Endothelial cell of umbilical vein (primary cell): Measurements from ENCODE around the gene NGEF. TPM values are rescaled to one million over a fixed set of nuclear protein-coding genes. Genes with fewer than 3 reads are reported as not detected.
A peak's percentile ranks its signal among the peaks of the same experiment; 100 is the strongest.

Experiments
- BruUV-seq: library from RNA; stranded (reverse); fragments of 400-500 nt; replicated peaks from 2 replicates; lab custom pipeline; 2021; lab: Mats Ljungman, UMichigan
- CTCF ChIA-PET: fragments of 300-600, 350-600 bp; sonication (Branson Sonifier 250); formaldehyde crosslinking; loops from one replicate; lab custom pipeline; 2021; ENCODE audit warnings: antibody characterized with exemption, inconsistent platforms; lab: Charles Lee
- POLR2A ChIA-PET: fragments of 300-600, 350-600 bp; sonication (Branson Sonifier 250); formaldehyde crosslinking; loops from one replicate; lab custom pipeline; 2021; ENCODE audit warnings: antibody characterized with exemption, inconsistent platforms; lab: Charles Lee
- DNase-seq: peaks from one replicate; pipeline ENCODE4 v3.0.0-alpha.2; 2011; ENCODE audit warnings: low read depth, low spot score
- FAIRE-seq: peaks from 2 replicates; lab custom pipeline; 2011; peaks lifted over from hg19 to GRCh38; lab: Jason Lieb, UNC
- H2AFZ ChIP-seq: 2 replicates; pipeline ENCODE4 v1.6.0; 2012; ENCODE audit warnings: low read depth, low read length, control low read depth, inconsistent platforms
- H3K27ac ChIP-seq: 2 replicates; pipeline ENCODE4 v1.5.1; 2011; ENCODE audit warnings: low read depth, mild to moderate bottlenecking, control low read depth, low read length, moderate library complexity; ENCODE audit not compliant: insufficient read depth
- H3K27me3 ChIP-seq, 2 experiments: 2 replicates each; pipeline versions ENCODE4 v1.6.0 to v1.6.1; 2011; ENCODE audit warnings: low read length in 2 of 2, mixed read lengths in 1 of 2; ENCODE audit not compliant: control insufficient read depth in 2 of 2, insufficient read depth in 2 of 2
- H3K36me3 ChIP-seq, 2 experiments: 2 replicates in 1 of 2; 3 replicates in 1 of 2; pipeline ENCODE4 v1.5.1; 2011; ENCODE audit warnings: low read length in 2 of 2, mild to moderate bottlenecking in 1 of 2, moderate library complexity in 1 of 2; ENCODE audit not compliant: control insufficient read depth in 2 of 2, insufficient read depth in 2 of 2; ENCODE audit errors: extremely low read depth in 1 of 2
- H3K4me1 ChIP-seq: 3 replicates; pipeline ENCODE4 v1.5.1; 2011; ENCODE audit warnings: mild to moderate bottlenecking, low read length; ENCODE audit not compliant: control insufficient read depth, insufficient read depth; ENCODE audit errors: extremely low read depth
- H3K4me2 ChIP-seq: 2 replicates; pipeline ENCODE4 v1.6.1; 2011; ENCODE audit warnings: low read length, control low read depth, mixed read lengths; ENCODE audit not compliant: insufficient read depth
- H3K4me3 ChIP-seq, 3 experiments: fragments of 200-600 bp in 1 of 3; sonication (generic), shearing (Covaris generic) in 1 of 3; replicated peaks in 1 of 3; 2 replicates each; pipeline ENCODE4 v1.5.1; 2011 to 2016; ENCODE audit warnings: control low read depth in 3 of 3, low read length in 3 of 3, mild to moderate bottlenecking in 2 of 3, inconsistent platforms in 1 of 3, low read depth in 1 of 3, moderate library complexity in 1 of 3; ENCODE audit not compliant: insufficient read depth in 1 of 3
- H3K79me2 ChIP-seq: 2 replicates; pipeline ENCODE4 v1.6.0; 2012; ENCODE audit warnings: low read length, inconsistent platforms; ENCODE audit not compliant: control insufficient read depth, insufficient read depth
- H3K9ac ChIP-seq: replicated peaks from 2 replicates; pipeline ENCODE3; 2011; ENCODE audit warnings: low read length, control low read depth; ENCODE audit not compliant: insufficient read depth; ENCODE audit errors: extremely low read depth
- H3K9me1 ChIP-seq: replicated peaks from 3 replicates; pipeline ENCODE4 v1.6.0; 2011; ENCODE audit warnings: mild to moderate bottlenecking, low read length; ENCODE audit not compliant: control insufficient read depth, insufficient read depth; ENCODE audit errors: extremely low read depth
- H3K9me3 ChIP-seq: replicated peaks from 2 replicates; pipeline ENCODE4 v1.5.1; 2012; ENCODE audit warnings: low read length, inconsistent platforms; ENCODE audit not compliant: control insufficient read depth, insufficient read depth
- H4K20me1 ChIP-seq: replicated peaks from 2 replicates; pipeline ENCODE3; 2011; ENCODE audit warnings: mild to moderate bottlenecking, low read length; ENCODE audit not compliant: control insufficient read depth, insufficient read depth; ENCODE audit errors: extremely low read depth
- EZH2 ChIP-seq: IDR thresholded peaks from 2 replicates; pipeline ENCODE4 v1.6.1; 2012; ENCODE audit warnings: borderline replicate concordance, low read depth, mild to moderate bottlenecking, moderate library complexity, low read length, inconsistent platforms; ENCODE audit not compliant: severe bottlenecking
- GATA2 ChIP-seq: IDR thresholded peaks from 2 replicates; pipeline ENCODE4 v1.7.0; 2011; ENCODE audit warnings: low read depth, mild to moderate bottlenecking, moderate library complexity, mixed read lengths, low read length; ENCODE audit not compliant: insufficient read length, insufficient read depth
- JUN ChIP-seq: IDR thresholded peaks from 2 replicates; pipeline ENCODE4 v1.6.1; 2011; ENCODE audit warnings: borderline replicate concordance, low read depth; ENCODE audit not compliant: insufficient read length, insufficient read depth
- MYC ChIP-seq: IDR thresholded peaks from one replicate; pipeline ENCODE4 v1.6.1; 2011; ENCODE audit warnings: mild to moderate bottlenecking, low read depth, low read length
- POLR2A ChIP-seq: IDR thresholded peaks from 2 replicates; pipeline ENCODE4 v1.6.1; 2012; ENCODE audit warnings: low read depth, mild to moderate bottlenecking, control low read depth, low read length
- POLR2AphosphoS5 ChIP-seq: IDR thresholded peaks from 2 replicates; pipeline ENCODE4 v1.6.1; 2012; ENCODE audit warnings: low read depth, mild to moderate bottlenecking, control low read depth, low read length, moderate library complexity; ENCODE audit not compliant: insufficient read depth
- dilution Hi-C: fragments of 300-500 bp; cut with MboI; formaldehyde crosslinking; loops from one replicate; pipeline ENCODE4 v1.15.0; 2019; ENCODE audit warnings: low sequenced_read_pairs; ENCODE audit not compliant: extremely low pct_ligation_motif_present
- intact Hi-C: fragments of 100-400 bp; cut with micrococcal nuclease; formaldehyde crosslinking; loops from one replicate; pipeline ENCODE4 v1.10.0; 2022
- polyA plus RNA-seq, 4 experiments: library from polyadenylated mRNA; depleted of rRNA in 3 of 4; stranded (reverse) in 3 of 4; unstranded in 1 of 4; fragments of >200 nt; gene quantifications; 2 replicates each; pipeline versions ENCODE4 v1.2.1 to v1.2.3, GENCODE V29; 2011 to 2012; ENCODE audit warnings: missing spikeins in 1 of 4
- total RNA-seq: library from RNA; stranded (reverse); gene quantifications from 2 replicates; pipeline ENCODE4 v1.2.3, GENCODE V29; 2021
- TF ChIP-seq, protein P1 (sequence below), 2 donors: IDR thresholded peaks; 1 replicate in 1 of 2; 2 replicates in 1 of 2; pipeline ENCODE4 v1.5.1; 2011; ENCODE audit warnings: low read length in 2 of 2, mild to moderate bottlenecking in 2 of 2, moderate library complexity in 2 of 2, control low read depth in 1 of 2, inconsistent platforms in 1 of 2, low read depth in 1 of 2; ENCODE audit not compliant: insufficient read depth in 1 of 2; ENCODE audit errors: extremely low read depth in 1 of 2

NGEF gene
- total and polyA plus RNA-seq, 2 donors (not counting 3 experiments of a cell fraction or from before 2014, with no cell fraction given) = 0.22 to 0.41 TPM

DNA sequence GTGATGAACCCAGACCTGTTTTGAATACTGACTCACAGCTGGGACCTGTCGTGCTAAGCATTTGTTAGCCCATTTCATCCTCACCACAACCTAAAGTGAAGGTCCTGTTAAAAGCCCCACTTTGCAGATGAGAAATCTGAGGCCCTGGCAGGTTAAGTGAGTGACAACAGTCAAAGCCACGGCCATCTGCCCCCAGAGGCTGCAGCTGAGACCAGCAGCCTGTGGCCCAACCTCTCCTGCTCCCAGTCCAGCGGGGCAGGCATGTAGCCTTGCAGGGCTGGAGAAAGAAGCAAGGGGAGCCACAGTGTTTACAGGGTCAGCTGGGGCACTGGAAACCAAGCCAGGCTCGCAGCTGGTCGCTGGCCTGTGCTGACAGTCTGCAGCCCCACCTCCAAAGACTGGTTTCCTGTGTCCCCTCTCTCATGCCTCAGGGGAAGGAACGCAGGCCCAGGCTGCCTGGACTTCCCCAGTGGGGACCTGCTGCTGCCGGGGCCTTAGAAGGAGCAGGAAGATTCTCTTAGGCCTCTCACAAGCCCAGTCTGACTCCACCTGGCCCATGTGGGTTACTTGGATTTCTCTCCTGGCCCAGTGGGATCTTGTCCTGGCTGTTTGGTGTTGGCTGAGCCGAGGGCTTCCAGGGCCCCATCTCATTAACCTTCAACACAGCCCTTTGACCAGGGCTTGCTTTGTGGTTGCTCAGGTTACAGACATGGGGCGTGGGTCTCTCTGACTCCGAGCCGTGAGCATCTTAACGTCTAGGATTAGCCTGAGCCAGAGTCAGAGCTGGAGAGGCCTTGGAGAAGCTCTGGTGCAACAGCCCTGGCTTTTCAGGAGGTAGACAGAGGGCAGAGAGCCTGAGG is 48.8 kb upstream of the NGEF start:
- H3K9ac ChIP-seq = peak overlapping the region; percentile 44
- peaks cover 0 to 4% of the 10 kb centered on the region in 2 experiments for H3K36me3 ChIP-seq
- peaks cover 32% of the 10 kb centered on the region for H3K4me1 ChIP-seq
- H2AFZ ChIP-seq = peak overlapping the region; percentile 7
- peak; percentile 70 for DNase-seq
- peak overlapping the region; percentile 29 for H3K27ac ChIP-seq
- TF ChIP-seq POLR2AphosphoS5 (peak; percentile 27), EZH2 (no peak), POLR2A (peak; percentile 19), MYC (no peak), GATA2 (no peak), JUN (no peak)
- TF ChIP-seq, protein P1, sequence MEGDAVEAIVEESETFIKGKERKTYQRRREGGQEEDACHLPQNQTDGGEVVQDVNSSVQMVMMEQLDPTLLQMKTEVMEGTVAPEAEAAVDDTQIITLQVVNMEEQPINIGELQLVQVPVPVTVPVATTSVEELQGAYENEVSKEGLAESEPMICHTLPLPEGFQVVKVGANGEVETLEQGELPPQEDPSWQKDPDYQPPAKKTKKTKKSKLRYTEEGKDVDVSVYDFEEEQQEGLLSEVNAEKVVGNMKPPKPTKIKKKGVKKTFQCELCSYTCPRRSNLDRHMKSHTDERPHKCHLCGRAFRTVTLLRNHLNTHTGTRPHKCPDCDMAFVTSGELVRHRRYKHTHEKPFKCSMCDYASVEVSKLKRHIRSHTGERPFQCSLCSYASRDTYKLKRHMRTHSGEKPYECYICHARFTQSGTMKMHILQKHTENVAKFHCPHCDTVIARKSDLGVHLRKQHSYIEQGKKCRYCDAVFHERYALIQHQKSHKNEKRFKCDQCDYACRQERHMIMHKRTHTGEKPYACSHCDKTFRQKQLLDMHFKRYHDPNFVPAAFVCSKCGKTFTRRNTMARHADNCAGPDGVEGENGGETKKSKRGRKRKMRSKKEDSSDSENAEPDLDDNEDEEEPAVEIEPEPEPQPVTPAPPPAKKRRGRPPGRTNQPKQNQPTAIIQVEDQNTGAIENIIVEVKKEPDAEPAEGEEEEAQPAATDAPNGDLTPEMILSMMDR (IDR thresholded peaks at IDR 0.05; ENCODE audit: extremely low read depth in 1 of 2, insufficient read depth in 1 of 2, low read depth in 1 of 2, low read length in 2 of 2) = peak; percentile 33 to 56
- ChIA-PET POLR2A (no interaction called here), CTCF (interaction anchor here (0.9 to 4.3 kb wide), 11 partner anchors 9 to 208 kb away, joined by 3 to 30 read pairs (median 10); partner anchors contain the start of gene ATG16L1)
- H4K20me1 ChIP-seq = no peaks in the 10 kb centered on the region
- BruUV-seq = TSS peak; percentile 25
- no peaks in the 10 kb centered on the region for H3K27me3 ChIP-seq
- intact Hi-C loops (loop anchor here (1.0 to 2.0 kb wide), 3 partner anchors 15 to 189 kb away; partner anchors contain the start of gene ATG16L1), dilution Hi-C loops (no loop called here)
- H3K9me3 ChIP-seq = no peaks in the 10 kb centered on the region
- peak overlapping the region; percentile 21 to 65 (median 55) for H3K4me3 ChIP-seq
- H3K79me2 ChIP-seq = peaks cover 31% of the 10 kb centered on the region
- FAIRE-seq = peak; percentile 74
- peak overlapping the region; percentile 75 for H3K4me2 ChIP-seq
- H3K9me1 ChIP-seq = no peaks in the 10 kb centered on the region
